HG03159 (cell line): ENCODE data around the gene BLID.

ENCODE experiments used
- ATAC-seq: cut with Tn5 transposase; IDR thresholded peaks from one replicate; pipeline ENCODE4 v1.9.1; 2021; ENCODE audit warnings: mild to moderate bottlenecking, moderate library complexity; ENCODE audit not compliant: unreplicated experiment

BLID gene

GRCh38 chr11:122107045-122107444, 9.0 kb downstream of the BLID start:
- ATAC-seq, result no peak

- ATAC-seq, result no peak
Measured at GRCh38 chr11:122105044-122105758, 10.8 kb downstream of the BLID start.

GRCh38 chr11:122104341-122104740, 11.7 kb downstream of the BLID start:
- no peak for ATAC-seq

- no peak for ATAC-seq
Measured at GRCh38 chr11:122103726-122104125, 12.3 kb downstream of the BLID start.

- ATAC-seq, result no peak
Measured at GRCh38 chr11:122103321-122103720, 12.7 kb downstream of the BLID start.

- no peak for ATAC-seq
Measured at GRCh38 chr11:122102426-122102825, 13.6 kb downstream of the BLID start.

- ATAC-seq, result no peak
Measured at GRCh38 chr11:122101625-122102291, 14.3 kb downstream of the BLID start.

- ATAC-seq, result no peak
Measured at GRCh38 chr11:122100756-122101080, 15.3 kb downstream of the BLID start.

GRCh38 chr11:122100037-122100755, 15.8 kb downstream of the BLID start:
- no peak for ATAC-seq

- ATAC-seq, result no peak
Measured at GRCh38 chr11:122099374-122100036, 16.5 kb downstream of the BLID start.

- no peak for ATAC-seq
Measured at GRCh38 chr11:122098261-122098980, 17.6 kb downstream of the BLID start.

- ATAC-seq, result no peak
Measured at GRCh38 chr11:122097419-122098001, 18.5 kb downstream of the BLID start.

- no peak for ATAC-seq
Measured at GRCh38 chr11:122096272-122097112, 19.5 kb downstream of the BLID start.

- ATAC-seq, result no peak
Measured at GRCh38 chr11:122095681-122096262, 20.2 kb downstream of the BLID start.

GRCh38 chr11:122094836-122095235, 21.2 kb downstream of the BLID start:
- no peak for ATAC-seq

GRCh38 chr11:122093731-122094275, 22.2 kb downstream of the BLID start:
- ATAC-seq, result no peak

- no peak for ATAC-seq
Measured at GRCh38 chr11:122091835-122092234, 24.2 kb downstream of the BLID start.

- ATAC-seq, result no peak
Measured at GRCh38 chr11:122089111-122089510, 26.9 kb downstream of the BLID start.

- ATAC-seq, result no peak
Measured at GRCh38 chr11:122085712-122086111, 30.3 kb downstream of the BLID start.
